Progenitor cell of endocrine pancreas (in vitro differentiated cells): ENCODE results near the gene ANO3. TPM values are rescaled to one million over a fixed set of nuclear protein-coding genes. Genes with fewer than 3 reads are reported as not detected.

Source experiments
- DNase-seq: peaks from one replicate; pipeline ENCODE4 v3.0.0; 2021; ENCODE audit warnings: low spot score; ENCODE audit not compliant: unreplicated experiment
- H3K27ac Mint-ChIP-seq: 2 replicates; pipeline ENCODE4 v1.8.0; 2021; ENCODE audit warnings: mild to moderate bottlenecking, moderate library complexity, mixed read lengths
- H3K27me3 Mint-ChIP-seq: 2 replicates; pipeline ENCODE4 v1.8.0; 2021; ENCODE audit warnings: mixed read lengths
- H3K36me3 Mint-ChIP-seq: 2 replicates; pipeline ENCODE4 v1.8.0; 2022; ENCODE audit warnings: mixed read lengths; ENCODE audit not compliant: insufficient read depth
- H3K4me1 Mint-ChIP-seq: 2 replicates; pipeline ENCODE4 v1.8.0; 2021; ENCODE audit warnings: low read depth, mixed read lengths
- H3K4me3 Mint-ChIP-seq: 2 replicates; pipeline ENCODE4 v1.8.0; 2021; ENCODE audit warnings: low read depth, mild to moderate bottlenecking, moderate library complexity, mixed read lengths
- H3K9me3 Mint-ChIP-seq: 2 replicates; pipeline ENCODE4 v1.8.0; 2021; ENCODE audit warnings: low read depth, mixed read lengths
- CTCF ChIP-seq: fragments of 200-600 bp; sonication (generic); IDR thresholded peaks from one replicate; pipeline ENCODE4 v1.5.0; 2021; ENCODE audit warnings: antibody characterized with exemption, mild to moderate bottlenecking; ENCODE audit not compliant: unreplicated experiment
- total RNA-seq: library from RNA; stranded (reverse); gene quantifications from 2 replicates; pipeline ENCODE4 v1.2.1, GENCODE V29; 2021

Gene ANO3
- total RNA-seq, 1 donor from 2014 or later, result 0.53 TPM

- H3K36me3 Mint-ChIP-seq, result no peaks in the 10 kb centered on the region
- no peak overlapping the region for H3K4me3 Mint-ChIP-seq
- H3K27me3 Mint-ChIP-seq, result peaks cover 20% of the 10 kb centered on the region
- H3K4me1 Mint-ChIP-seq, result peaks cover 4% of the 10 kb centered on the region
- H3K9me3 Mint-ChIP-seq, result no peaks in the 10 kb centered on the region
- no peak for DNase-seq
- H3K27ac Mint-ChIP-seq, result no peak overlapping the region
- TF ChIP-seq CTCF, result no peak
Observed at GRCh38 chr11:26332572-26332915, 614 bp downstream of the ANO3 start.

- H3K4me3 Mint-ChIP-seq, result no peak overlapping the region
- DNase-seq, result no peak
- H3K27me3 Mint-ChIP-seq, result peaks cover 20% of the 10 kb centered on the region
- H3K4me1 Mint-ChIP-seq, result peaks cover 4% of the 10 kb centered on the region
- H3K27ac Mint-ChIP-seq, result no peak overlapping the region
- no peak for TF ChIP-seq CTCF
- H3K9me3 Mint-ChIP-seq, result no peaks in the 10 kb centered on the region
- H3K36me3 Mint-ChIP-seq, result no peaks in the 10 kb centered on the region
Observed at GRCh38 chr11:26333906-26334305, 2.0 kb downstream of the ANO3 start.

GRCh38 chr11:26335903-26336302 lies 4.0 kb downstream of the ANO3 start:
- no peaks in the 10 kb centered on the region for H3K36me3 Mint-ChIP-seq
- H3K27ac Mint-ChIP-seq, result no peak overlapping the region
- H3K4me1 Mint-ChIP-seq, result peaks cover 4% of the 10 kb centered on the region
- H3K9me3 Mint-ChIP-seq, result no peaks in the 10 kb centered on the region
- peaks cover 8% of the 10 kb centered on the region for H3K27me3 Mint-ChIP-seq
- H3K4me3 Mint-ChIP-seq, result no peak overlapping the region
- no peak for TF ChIP-seq CTCF
- DNase-seq, result no peak

GRCh38 chr11:26344647-26345046 lies 12.7 kb downstream of the ANO3 start:
- H3K27me3 Mint-ChIP-seq, result no peaks in the 10 kb centered on the region
- H3K4me1 Mint-ChIP-seq, result no peaks in the 10 kb centered on the region
- no peak for TF ChIP-seq CTCF
- no peak overlapping the region for H3K27ac Mint-ChIP-seq
- H3K36me3 Mint-ChIP-seq, result no peaks in the 10 kb centered on the region
- H3K9me3 Mint-ChIP-seq, result no peaks in the 10 kb centered on the region
- no peak for DNase-seq
- no peak overlapping the region for H3K4me3 Mint-ChIP-seq

GRCh38 chr11:26348776-26349175 lies 16.8 kb downstream of the ANO3 start:
- H3K27ac Mint-ChIP-seq, result no peak overlapping the region
- no peaks in the 10 kb centered on the region for H3K4me1 Mint-ChIP-seq
- no peak for TF ChIP-seq CTCF
- no peaks in the 10 kb centered on the region for H3K36me3 Mint-ChIP-seq
- no peak for DNase-seq
- no peaks in the 10 kb centered on the region for H3K9me3 Mint-ChIP-seq
- no peak overlapping the region for H3K4me3 Mint-ChIP-seq
- no peaks in the 10 kb centered on the region for H3K27me3 Mint-ChIP-seq
